Measurements from ENCODE around the gene SLC16A3. TPM values are rescaled to one million over a fixed set of nuclear protein-coding genes. Genes with fewer than 3 reads are reported as not detected.

Gene SLC16A3
- polyA plus RNA-seq, 1 donor (not counting 4 experiments of a cell fraction or from before 2014, with no cell fraction given) = 35.7 TPM

- no peak overlapping the region for H3K27ac ChIP-seq (ENCODE audit: control insufficient read depth, insufficient read depth, low read length)
- H3K4me1 ChIP-seq (ENCODE audit: control insufficient read depth, extremely low read depth, insufficient read depth, low read length) = peaks cover 1% of the 10 kb centered on the region
- H3K79me2 ChIP-seq (ENCODE audit: control insufficient read depth, insufficient read depth, low read length) = peaks cover 8% of the 10 kb centered on the region
- no peak overlapping the region for H3K4me2 ChIP-seq (ENCODE audit: control insufficient read depth, extremely low read depth, insufficient read depth, low read depth, low read length)
- H3K36me3 ChIP-seq (ENCODE audit: control insufficient read depth in 2 of 2, extremely low read depth in 1 of 2, insufficient read depth in 2 of 2, low read length in 2 of 2) = peaks cover 22 to 25% of the 10 kb centered on the region in 2 experiments
- H3K9me1 ChIP-seq (ENCODE audit: control insufficient read depth, extremely low read depth, insufficient read depth, low read length) = no peaks in the 10 kb centered on the region
- no peaks in the 10 kb centered on the region for H4K20me1 ChIP-seq (ENCODE audit: control insufficient read depth, extremely low read depth, insufficient read depth, low read length)
- no peak for TF ChIP-seq EZH2 (IDR thresholded peaks at IDR 0.05; ENCODE audit: low read length)
- TF ChIP-seq, protein P1, sequence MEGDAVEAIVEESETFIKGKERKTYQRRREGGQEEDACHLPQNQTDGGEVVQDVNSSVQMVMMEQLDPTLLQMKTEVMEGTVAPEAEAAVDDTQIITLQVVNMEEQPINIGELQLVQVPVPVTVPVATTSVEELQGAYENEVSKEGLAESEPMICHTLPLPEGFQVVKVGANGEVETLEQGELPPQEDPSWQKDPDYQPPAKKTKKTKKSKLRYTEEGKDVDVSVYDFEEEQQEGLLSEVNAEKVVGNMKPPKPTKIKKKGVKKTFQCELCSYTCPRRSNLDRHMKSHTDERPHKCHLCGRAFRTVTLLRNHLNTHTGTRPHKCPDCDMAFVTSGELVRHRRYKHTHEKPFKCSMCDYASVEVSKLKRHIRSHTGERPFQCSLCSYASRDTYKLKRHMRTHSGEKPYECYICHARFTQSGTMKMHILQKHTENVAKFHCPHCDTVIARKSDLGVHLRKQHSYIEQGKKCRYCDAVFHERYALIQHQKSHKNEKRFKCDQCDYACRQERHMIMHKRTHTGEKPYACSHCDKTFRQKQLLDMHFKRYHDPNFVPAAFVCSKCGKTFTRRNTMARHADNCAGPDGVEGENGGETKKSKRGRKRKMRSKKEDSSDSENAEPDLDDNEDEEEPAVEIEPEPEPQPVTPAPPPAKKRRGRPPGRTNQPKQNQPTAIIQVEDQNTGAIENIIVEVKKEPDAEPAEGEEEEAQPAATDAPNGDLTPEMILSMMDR (optimal IDR thresholded peaks at IDR 0.05 in 1 of 3, IDR thresholded peaks at IDR 0.05 in 1 of 3, conservative IDR thresholded peaks at IDR 0.05 in 1 of 3; ENCODE audit: extremely low read depth in 1 of 3, insufficient read depth in 2 of 3, low read length in 3 of 3) = no peak
- no peak overlapping the region for H3K9ac ChIP-seq (ENCODE audit: control insufficient read depth, extremely low read depth, insufficient read depth, low read length)
- H3K27me3 ChIP-seq (ENCODE audit: control insufficient read depth, extremely low read depth, insufficient read depth, low read length) = no peaks in the 10 kb centered on the region
- DNase-seq (ENCODE audit: low read depth, low spot score) = no peak
- no peak overlapping the region for H3K4me3 ChIP-seq (ENCODE audit: control insufficient read depth in 2 of 3, extremely low read depth in 1 of 3, insufficient read depth in 2 of 3, low read depth in 1 of 3, low read length in 3 of 3)
- no peak for FAIRE-seq
- H3K9me3 ChIP-seq (ENCODE audit: control insufficient read depth, low read depth, low read length) = no peaks in the 10 kb centered on the region
- no peak overlapping the region for H2AFZ ChIP-seq (ENCODE audit: control insufficient read depth, low read length)
- dilution Hi-C loops (cut with MboI; ENCODE audit: extremely low pct_ligation_motif_present, low sequenced_read_pairs) = no loop called here
These were observed 29.3 kb upstream of the SLC16A3 start for GRCh38 chr17:82199496-82199895.

DNA sequence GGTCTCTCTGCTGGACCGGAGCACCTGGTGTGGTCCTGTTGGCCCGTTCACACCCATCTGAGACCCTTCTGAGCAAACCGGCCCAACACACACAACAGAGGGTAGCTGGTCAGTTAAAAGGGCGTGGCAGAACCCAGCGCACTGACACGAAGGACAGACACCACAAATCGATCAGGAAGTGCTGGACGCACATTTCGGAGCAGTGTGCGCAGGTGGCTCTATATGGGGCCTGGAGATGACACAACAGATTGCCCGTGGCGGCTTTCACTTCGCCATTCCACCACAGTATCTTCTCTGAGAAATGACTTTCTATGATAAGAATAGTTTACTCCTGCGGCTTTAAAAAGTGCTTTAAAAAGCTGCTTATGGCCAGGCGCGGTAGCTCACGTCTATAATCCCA lies 28.7 kb upstream of the SLC16A3 start:
- H3K9me3 ChIP-seq (ENCODE audit: control insufficient read depth, low read depth, low read length) = no peaks in the 10 kb centered on the region
- DNase-seq (ENCODE audit: low read depth, low spot score) = no peak
- no peak overlapping the region for H3K4me3 ChIP-seq (ENCODE audit: control insufficient read depth in 2 of 3, extremely low read depth in 1 of 3, insufficient read depth in 2 of 3, low read depth in 1 of 3, low read length in 3 of 3)
- no peak overlapping the region for H3K9ac ChIP-seq (ENCODE audit: control insufficient read depth, extremely low read depth, insufficient read depth, low read length)
- peaks cover 2% of the 10 kb centered on the region for H3K9me1 ChIP-seq (ENCODE audit: control insufficient read depth, extremely low read depth, insufficient read depth, low read length)
- H3K79me2 ChIP-seq (ENCODE audit: control insufficient read depth, insufficient read depth, low read length) = peaks cover 8% of the 10 kb centered on the region
- H2AFZ ChIP-seq (ENCODE audit: control insufficient read depth, low read length) = no peak overlapping the region
- H3K4me1 ChIP-seq (ENCODE audit: control insufficient read depth, extremely low read depth, insufficient read depth, low read length) = peaks cover 8% of the 10 kb centered on the region
- no peaks in the 10 kb centered on the region for H3K27me3 ChIP-seq (ENCODE audit: control insufficient read depth, extremely low read depth, insufficient read depth, low read length)
- dilution Hi-C loops (cut with MboI; ENCODE audit: extremely low pct_ligation_motif_present, low sequenced_read_pairs) = no loop called here
- H3K4me2 ChIP-seq (ENCODE audit: control insufficient read depth, extremely low read depth, insufficient read depth, low read depth, low read length) = no peak overlapping the region
- TF ChIP-seq, protein P1 (optimal IDR thresholded peaks at IDR 0.05 in 1 of 3, IDR thresholded peaks at IDR 0.05 in 1 of 3, conservative IDR thresholded peaks at IDR 0.05 in 1 of 3; ENCODE audit: extremely low read depth in 1 of 3, insufficient read depth in 2 of 3, low read length in 3 of 3) = no peak
- TF ChIP-seq EZH2 (IDR thresholded peaks at IDR 0.05; ENCODE audit: low read length) = no peak
- H4K20me1 ChIP-seq (ENCODE audit: control insufficient read depth, extremely low read depth, insufficient read depth, low read length) = no peaks in the 10 kb centered on the region
- peaks cover 17 to 19% of the 10 kb centered on the region in 2 experiments for H3K36me3 ChIP-seq (ENCODE audit: control insufficient read depth in 2 of 2, extremely low read depth in 1 of 2, insufficient read depth in 2 of 2, low read length in 2 of 2)
- FAIRE-seq = no peak
- no peak overlapping the region for H3K27ac ChIP-seq (ENCODE audit: control insufficient read depth, insufficient read depth, low read length)

Data from keratinocyte (primary cell).